ENCODE results near the gene SARM1.

DNA sequence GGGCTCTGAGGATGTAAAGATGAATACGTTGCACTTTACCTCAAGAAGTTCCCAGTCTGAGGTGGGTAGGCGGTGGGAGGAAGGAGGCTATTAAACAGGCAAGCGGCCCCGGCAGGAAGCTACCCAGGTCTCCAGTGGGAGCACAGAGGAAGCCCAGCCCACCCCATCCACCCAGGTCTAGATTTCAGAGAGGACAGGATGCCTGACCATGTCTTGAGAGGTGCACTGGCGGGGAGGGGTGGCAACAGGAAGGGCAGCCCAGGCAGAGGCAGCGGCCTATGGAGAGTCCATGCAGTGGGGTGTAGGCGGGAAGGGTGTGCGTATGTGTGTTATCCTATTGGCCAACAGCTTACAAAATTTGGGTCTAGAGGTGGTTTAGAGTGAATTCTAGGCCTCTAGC is 13.9 kb downstream of the SARM1 start:
- TF ChIP-seq, protein P1, sequence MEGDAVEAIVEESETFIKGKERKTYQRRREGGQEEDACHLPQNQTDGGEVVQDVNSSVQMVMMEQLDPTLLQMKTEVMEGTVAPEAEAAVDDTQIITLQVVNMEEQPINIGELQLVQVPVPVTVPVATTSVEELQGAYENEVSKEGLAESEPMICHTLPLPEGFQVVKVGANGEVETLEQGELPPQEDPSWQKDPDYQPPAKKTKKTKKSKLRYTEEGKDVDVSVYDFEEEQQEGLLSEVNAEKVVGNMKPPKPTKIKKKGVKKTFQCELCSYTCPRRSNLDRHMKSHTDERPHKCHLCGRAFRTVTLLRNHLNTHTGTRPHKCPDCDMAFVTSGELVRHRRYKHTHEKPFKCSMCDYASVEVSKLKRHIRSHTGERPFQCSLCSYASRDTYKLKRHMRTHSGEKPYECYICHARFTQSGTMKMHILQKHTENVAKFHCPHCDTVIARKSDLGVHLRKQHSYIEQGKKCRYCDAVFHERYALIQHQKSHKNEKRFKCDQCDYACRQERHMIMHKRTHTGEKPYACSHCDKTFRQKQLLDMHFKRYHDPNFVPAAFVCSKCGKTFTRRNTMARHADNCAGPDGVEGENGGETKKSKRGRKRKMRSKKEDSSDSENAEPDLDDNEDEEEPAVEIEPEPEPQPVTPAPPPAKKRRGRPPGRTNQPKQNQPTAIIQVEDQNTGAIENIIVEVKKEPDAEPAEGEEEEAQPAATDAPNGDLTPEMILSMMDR (IDR thresholded peaks at IDR 0.05; ENCODE audit: insufficient read depth, low read depth, low read length) = no peak
- TF ChIP-seq EZH2 (IDR thresholded peaks at IDR 0.05; ENCODE audit: insufficient read depth, low read length) = no peak

All from astrocyte (in vitro differentiated cells and primary cell).